Ovary (tissue), 3 donors: ENCODE results near the gene SKP1.

Source experiments
- CTCF ChIP-seq, 3 donors: fragments of 450-650 bp in 2 of 3; fragments of 200-600 bp in 1 of 3; IDR thresholded peaks; one replicate each; pipeline versions ENCODE4 v1.5.1 to v1.8.0; 2016 to 2022; ENCODE audit warnings: antibody characterized with exemption in 3 of 3, mild to moderate bottlenecking in 1 of 3
- POLR2A ChIP-seq: fragments of 450-650 bp; IDR thresholded peaks from one replicate; pipeline ENCODE4 v1.6.1; 2017; ENCODE audit warnings: antibody characterized with exemption, mild to moderate bottlenecking, moderate library complexity
- donor health status: DM: no; HTN: no; CAD: no.

GRCh38 chr5:134120386-134121138 is 56.2 kb downstream of the SKP1 start:
- TF ChIP-seq CTCF (IDR thresholded peaks at IDR 0.05) (no peak), POLR2A (no peak)
